Measurements from ENCODE around the gene WDR93.

Gene WDR93

GRCh38 chr15:89690276-89691218 is at the start of gene WDR93, which contains the start of gene PEX11A:
TSS of gene WDR93 (plus strand) at chr15:89690811. CDS start at chr15:89701747, 10,936 bp downstream.
TSS of gene PEX11A (minus strand) at chr15:89690754. CDS start at chr15:89690632, 122 bp downstream.
- in situ Hi-C loops (cut with HindIII; ENCODE audit: low sequenced_read_pairs) = no loop called here

GRCh38 chr15:89641053-89641452 is 49.6 kb upstream of the WDR93 start:
- in situ Hi-C loops (cut with HindIII; ENCODE audit: low sequenced_read_pairs) = no loop called here

- in situ Hi-C loops (cut with HindIII; ENCODE audit: low sequenced_read_pairs) = no loop called here
Observed at GRCh38 chr15:89642106-89642505, 48.5 kb upstream of the WDR93 start.

- in situ Hi-C loops (cut with HindIII; ENCODE audit: low sequenced_read_pairs) = no loop called here
Observed at GRCh38 chr15:89645680-89646079, 44.9 kb upstream of the WDR93 start.

- in situ Hi-C loops (cut with HindIII; ENCODE audit: low sequenced_read_pairs) = no loop called here
Observed at GRCh38 chr15:89646416-89647141, 44.0 kb upstream of the WDR93 start.

GRCh38 chr15:89647191-89647851 is 43.3 kb upstream of the WDR93 start:
- in situ Hi-C loops (cut with HindIII; ENCODE audit: low sequenced_read_pairs) = no loop called here

GRCh38 chr15:89648106-89649012 is 42.3 kb upstream of the WDR93 start:
- in situ Hi-C loops (cut with HindIII; ENCODE audit: low sequenced_read_pairs) = no loop called here

- in situ Hi-C loops (cut with HindIII; ENCODE audit: low sequenced_read_pairs) = no loop called here
Observed at GRCh38 chr15:89649013-89649625, 41.5 kb upstream of the WDR93 start.

GRCh38 chr15:89649716-89650115 is 40.9 kb upstream of the WDR93 start:
- in situ Hi-C loops (cut with HindIII; ENCODE audit: low sequenced_read_pairs) = no loop called here

GRCh38 chr15:89652131-89652530 is 38.5 kb upstream of the WDR93 start:
- in situ Hi-C loops (cut with HindIII; ENCODE audit: low sequenced_read_pairs) = no loop called here

GRCh38 chr15:89652666-89653065 is 37.9 kb upstream of the WDR93 start:
- in situ Hi-C loops (cut with HindIII; ENCODE audit: low sequenced_read_pairs) = no loop called here

GRCh38 chr15:89653578-89653977 is 37.0 kb upstream of the WDR93 start:
- in situ Hi-C loops (cut with HindIII; ENCODE audit: low sequenced_read_pairs) = no loop called here

GRCh38 chr15:89654301-89654761 is 36.3 kb upstream of the WDR93 start:
- in situ Hi-C loops (cut with HindIII; ENCODE audit: low sequenced_read_pairs) = no loop called here

GRCh38 chr15:89654847-89655805 is 35.5 kb upstream of the WDR93 start, which contains the start of gene KIF7:
TSS of gene KIF7 (minus strand) at chr15:89655467. CDS start at chr15:89652930, 2,537 bp downstream.
- in situ Hi-C loops (cut with HindIII; ENCODE audit: low sequenced_read_pairs) = no loop called here

GRCh38 chr15:89656116-89656815 is 34.3 kb upstream of the WDR93 start:
- in situ Hi-C loops (cut with HindIII; ENCODE audit: low sequenced_read_pairs) = no loop called here

- in situ Hi-C loops (cut with HindIII; ENCODE audit: low sequenced_read_pairs) = no loop called here
Observed at GRCh38 chr15:89657686-89658200, 32.9 kb upstream of the WDR93 start.

- in situ Hi-C loops (cut with HindIII; ENCODE audit: low sequenced_read_pairs) = no loop called here
Observed at GRCh38 chr15:89659295-89659694, 31.3 kb upstream of the WDR93 start.

- in situ Hi-C loops (cut with HindIII; ENCODE audit: low sequenced_read_pairs) = no loop called here
Observed at GRCh38 chr15:89660556-89660955, 30.1 kb upstream of the WDR93 start.

Data from endothelial cell of hepatic sinusoid (primary cell).